NCI-H526 (cell line): Measurements from ENCODE around the gene OR2V1.
A peak's percentile ranks its signal among the peaks of the same experiment; 100 is the strongest.
"Not testable (repeated sequence)": the region's sequence is repeated elsewhere in the genome, so short reads cannot be mapped to it uniquely, and the experiment has no call there.

Source experiments
- DNase-seq, 2 experiments: peaks; one replicate each; lab custom pipeline; 2025; lab: John Stamatoyannopoulos, UW

OR2V1 gene

DNA sequence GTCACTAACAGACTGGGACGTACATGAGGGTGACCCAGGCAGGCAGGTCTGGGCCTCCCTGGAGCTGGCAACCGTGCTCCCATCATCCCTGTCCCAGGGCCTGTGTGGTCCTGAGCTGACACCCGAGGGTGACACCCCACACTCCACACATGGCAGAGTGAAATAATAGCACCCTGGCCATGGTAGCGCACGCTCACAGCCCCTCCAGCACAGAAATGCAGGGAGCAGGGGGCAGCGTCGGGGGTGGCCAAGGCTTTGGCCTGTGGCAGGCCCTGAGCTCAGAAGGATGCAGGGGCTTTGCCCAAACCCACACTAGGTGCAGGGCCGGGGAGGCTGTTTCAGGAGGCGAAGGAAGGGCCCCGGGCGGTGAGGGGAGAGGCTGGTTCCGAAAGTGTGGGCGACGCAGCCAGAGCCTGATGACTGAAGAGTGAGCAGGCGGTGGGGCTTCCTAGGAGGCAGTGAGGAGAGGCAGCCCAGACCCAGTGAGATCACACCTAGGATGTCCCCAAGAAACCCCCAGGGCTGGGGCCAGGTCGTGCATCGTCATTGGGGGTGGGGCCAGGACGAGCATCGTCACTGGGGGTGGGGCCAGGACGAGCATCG, 29.3 kb upstream of the OR2V1 start:
- DNase-seq = peak; percentile 55 to 57

DNA sequence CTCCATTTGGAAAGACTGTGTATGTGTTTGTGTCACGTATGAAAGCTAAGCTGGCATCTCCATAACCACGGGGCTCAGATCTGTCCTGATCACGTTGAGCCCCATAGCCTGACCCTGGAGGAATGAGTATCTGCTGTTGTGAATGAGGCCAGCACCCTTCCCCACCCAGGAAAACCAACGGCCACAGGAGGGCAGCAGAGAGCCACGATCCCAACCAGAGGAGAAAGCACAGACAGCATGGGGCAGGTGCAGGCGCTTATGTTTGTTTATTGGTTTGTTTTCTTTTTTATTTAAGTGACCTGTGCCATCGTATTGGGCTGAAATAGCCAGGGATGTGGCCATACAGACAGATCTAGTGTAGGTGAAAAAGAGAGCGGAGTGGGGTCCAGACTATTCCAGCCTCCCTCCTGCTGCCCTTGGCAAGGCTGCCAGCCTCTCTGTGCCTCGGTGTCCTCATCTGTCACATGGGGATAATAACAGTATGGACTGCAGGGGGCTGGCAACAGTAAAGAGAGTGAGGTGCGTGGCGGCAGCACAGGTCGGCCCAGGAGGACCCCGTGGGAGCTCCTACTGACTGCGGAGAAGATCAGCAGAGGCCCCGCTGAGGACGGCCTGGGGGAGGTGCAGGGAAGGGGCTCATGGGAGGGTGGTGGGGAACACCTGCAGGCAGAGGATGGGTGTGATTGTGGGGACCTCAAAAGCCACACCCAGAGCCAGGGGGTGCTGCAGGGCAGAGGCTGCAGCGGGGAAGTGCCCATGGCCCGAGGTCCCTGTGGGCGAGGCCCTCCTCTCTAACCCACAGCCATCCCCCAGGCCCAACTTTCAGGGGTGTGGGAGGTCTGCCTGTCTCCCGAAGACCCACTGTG, 28.6 kb upstream of the OR2V1 start:
- DNase-seq = peak; percentile 60 to 79

- no peak for DNase-seq
These were observed 27.9 kb upstream of the OR2V1 start for GRCh38 chr5:181158869-181159268.

DNA sequence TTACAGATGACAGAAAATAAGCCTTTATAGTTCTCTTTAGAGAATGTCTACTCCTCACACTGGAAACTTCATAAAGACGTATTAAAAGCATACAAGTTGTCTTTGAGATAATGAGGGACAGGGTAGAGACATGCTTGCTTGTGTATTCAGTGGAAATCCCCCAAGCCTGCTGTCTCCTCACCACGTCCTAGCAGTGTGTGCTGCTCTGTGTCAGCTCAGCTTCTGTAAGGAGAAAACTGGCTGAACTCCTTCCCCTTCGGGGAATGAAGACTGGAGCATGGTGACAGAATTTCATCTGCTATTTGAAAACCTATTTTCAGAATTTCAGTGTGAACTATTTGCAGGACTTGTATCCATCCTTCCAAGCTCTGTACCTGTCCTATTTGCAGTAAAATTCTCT, 25.8 kb upstream of the OR2V1 start:
- DNase-seq = no peak

GRCh38 chr5:181153814-181154213, 22.8 kb upstream of the OR2V1 start:
- no peak for DNase-seq

DNA sequence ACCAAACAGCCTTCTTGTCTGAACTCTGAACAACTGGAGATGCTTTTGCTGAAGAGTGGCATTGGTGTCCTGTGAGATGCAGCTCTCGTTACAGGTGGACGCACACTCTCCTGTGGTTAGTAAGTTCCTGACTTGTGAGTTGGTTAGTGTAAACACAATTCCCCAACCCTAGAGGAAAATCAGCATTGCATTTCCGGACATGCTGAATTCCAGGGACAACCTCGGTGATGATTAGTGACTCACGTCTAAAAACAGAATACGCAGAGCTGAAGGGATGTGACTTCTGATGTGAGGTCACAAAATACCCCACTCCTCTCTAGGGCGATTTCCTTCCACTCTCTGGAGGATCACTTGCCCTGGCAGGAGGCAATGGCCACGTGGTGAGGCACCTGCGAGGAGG, 21.4 kb upstream of the OR2V1 start:
- no peak for DNase-seq

DNA sequence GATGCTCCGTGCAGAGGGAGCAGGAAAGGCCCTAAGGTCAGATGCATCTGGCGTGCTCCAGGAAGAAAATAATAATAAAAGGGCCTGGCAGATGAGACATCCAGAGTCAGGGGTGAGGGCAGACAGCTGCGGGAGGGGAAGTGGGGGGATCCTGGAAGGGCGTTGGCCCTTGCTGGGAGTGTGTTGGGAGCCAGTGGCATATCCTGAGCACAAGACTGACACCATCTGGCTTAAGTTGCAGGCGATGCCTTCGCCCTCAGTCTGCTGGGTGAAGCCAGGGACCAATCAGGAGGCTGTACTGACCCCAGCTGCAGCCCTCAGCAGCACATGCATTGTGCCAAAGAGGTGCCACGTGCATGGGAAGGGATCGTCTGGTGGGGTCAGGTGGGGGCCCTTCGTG, 20.2 kb upstream of the OR2V1 start:
- DNase-seq = no peak

DNA sequence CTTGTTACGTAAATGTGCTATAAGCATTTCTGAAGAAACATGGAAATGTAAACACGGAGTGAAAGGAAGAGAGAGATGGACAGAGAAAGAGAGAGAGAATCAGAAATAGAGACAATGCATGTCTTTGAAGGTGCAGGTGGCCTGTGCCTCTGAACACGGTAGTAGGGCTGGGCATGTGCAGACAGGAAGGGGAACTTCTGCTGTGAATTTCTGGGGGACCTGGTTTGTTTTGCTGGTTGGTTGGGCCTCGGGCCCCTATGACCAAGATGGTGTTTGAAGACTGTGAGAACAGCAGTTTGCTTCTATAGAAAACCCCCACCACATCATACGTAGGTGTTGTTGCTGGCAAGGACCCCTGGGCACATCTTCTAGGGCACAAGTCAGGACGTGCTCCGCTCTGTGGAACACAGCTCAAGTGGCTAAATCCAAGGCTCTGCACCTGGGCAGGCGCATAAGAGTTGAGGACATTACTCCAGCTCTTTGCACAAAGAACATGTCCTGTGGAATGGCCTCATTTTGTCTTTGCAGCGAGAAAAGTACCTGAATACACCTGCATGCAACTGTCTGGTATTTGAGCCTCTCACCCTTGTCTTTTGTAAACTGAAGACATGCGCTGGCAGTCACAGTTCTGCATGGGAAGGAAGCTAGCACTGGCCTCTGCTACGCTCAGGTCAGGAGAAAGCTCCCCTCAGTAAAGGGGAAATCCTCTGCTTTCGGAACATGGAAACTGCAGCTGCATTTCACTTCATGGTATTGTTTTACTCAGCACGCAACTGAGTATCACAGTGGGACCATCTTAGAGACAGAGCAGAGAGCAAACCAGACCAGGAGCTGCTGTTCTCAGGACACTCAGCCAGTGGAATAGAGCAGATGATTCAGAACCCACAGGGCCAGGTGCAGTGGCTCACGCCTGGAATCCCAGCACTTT, 19.1 kb upstream of the OR2V1 start:
- no peak for DNase-seq

GRCh38 chr5:181149355-181149754, 18.4 kb upstream of the OR2V1 start:
- DNase-seq = no peak

GRCh38 chr5:181146927-181147636, 16.1 kb upstream of the OR2V1 start, which contains the start of gene OR2V2:
TSS of gene OR2V2 (plus strand) at chr5:181147586. CDS start at chr5:181154943, 7,357 bp downstream.
- DNase-seq = not testable (repeated sequence)

GRCh38 chr5:181145133-181145532, 14.2 kb upstream of the OR2V1 start:
- DNase-seq = no peak

DNA sequence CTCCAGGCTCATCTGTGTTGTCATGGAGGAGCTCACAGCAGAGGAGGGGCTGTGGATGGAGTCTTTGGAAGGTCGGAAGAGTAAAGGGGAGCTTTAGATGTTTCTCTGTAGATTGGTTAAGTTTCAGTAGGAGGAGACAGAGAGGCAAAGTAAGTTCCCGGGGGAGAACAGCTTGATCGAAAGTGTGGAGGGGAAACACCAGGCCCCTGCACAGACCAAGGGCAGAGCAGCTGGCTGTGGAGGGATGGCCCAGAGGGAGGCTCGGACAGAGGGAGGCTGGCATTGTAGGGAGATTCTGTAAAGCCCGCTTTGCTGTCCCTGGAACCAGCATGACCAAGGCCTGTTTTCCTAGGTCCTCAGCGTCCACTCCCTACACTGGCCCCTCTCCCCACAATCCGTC, 11.1 kb upstream of the OR2V1 start:
- no peak for DNase-seq

- no peak for DNase-seq
These were observed 9.8 kb upstream of the OR2V1 start for GRCh38 chr5:181140766-181141165.

DNA sequence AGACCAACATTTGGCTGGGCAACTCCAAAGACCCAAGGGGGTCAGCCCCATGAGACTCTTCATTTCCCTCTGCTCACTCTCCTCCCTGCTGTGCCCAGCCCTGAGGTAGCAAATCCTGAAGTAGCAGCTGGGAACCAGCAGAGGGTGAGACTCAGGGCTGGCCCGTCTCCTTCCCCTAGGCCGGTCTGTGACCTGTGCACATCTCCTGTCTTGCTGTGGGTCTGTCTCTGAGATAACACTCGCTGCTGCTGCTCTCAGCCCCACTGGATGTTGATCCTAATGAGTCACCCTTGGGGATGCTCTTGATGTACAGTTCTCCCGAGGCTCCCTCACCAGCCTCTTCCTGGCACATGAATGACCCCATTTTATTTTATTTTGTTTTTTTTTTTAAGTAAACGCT, 7.3 kb upstream of the OR2V1 start:
- DNase-seq = no peak

- DNase-seq = no peak
These were observed 5.5 kb upstream of the OR2V1 start for GRCh38 chr5:181136361-181136955.

GRCh38 chr5:181134259-181134658, 3.3 kb upstream of the OR2V1 start:
- DNase-seq = no peak

DNA sequence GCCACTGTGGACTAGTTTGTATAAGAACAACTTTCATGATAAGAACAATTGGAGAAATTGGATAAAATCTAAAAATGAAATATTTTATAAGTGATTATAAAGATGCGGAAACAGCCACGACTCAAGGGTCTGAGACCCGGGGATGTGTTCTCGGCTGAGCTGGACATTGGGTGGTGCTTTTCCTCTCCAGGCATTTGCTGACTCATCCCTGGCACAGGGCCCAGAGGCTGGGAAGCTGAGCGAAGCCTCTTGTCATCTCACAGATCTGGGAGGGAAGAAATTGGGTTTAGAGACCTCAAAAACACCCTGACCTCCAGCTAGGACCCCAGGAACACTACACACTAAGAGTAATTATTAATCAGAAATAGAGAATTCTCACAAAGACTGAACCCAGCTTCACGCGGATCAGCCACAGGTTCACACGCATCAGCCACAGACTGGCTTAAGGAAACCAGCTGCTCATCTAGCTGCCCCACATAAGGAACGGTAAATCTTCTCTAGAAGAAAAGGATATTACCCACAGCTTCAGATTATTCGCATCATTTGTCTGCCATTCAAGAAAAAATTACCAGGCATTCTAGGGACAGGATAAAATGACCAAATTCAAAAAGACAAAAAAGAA, 2.8 kb upstream of the OR2V1 start:
- no peak for DNase-seq

- DNase-seq = no peak
These were observed 2.1 kb upstream of the OR2V1 start for GRCh38 chr5:181133083-181133482.

GRCh38 chr5:181131514-181131913, 545 bp upstream of the OR2V1 start:
- DNase-seq = no peak

DNA sequence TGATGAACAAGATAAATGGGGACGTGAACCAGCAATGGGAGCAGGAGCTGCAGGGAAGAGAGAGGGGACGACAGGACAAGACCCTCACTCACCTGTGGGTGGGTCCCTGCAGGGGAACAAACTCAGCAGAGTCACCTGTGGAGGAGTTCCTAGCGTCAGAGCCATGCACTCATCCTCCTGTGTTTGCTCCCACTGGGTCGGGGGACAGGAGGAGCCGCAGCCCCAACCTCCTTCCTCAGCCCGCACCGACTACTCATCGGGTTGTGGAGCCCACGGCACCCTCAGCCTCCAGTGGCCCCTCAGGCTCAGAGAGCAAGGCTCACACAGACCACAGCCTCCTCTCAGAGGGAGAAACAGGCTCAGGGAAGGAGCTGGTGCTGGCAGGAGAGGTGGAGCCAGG, 888 bp downstream of the OR2V1 start:
- DNase-seq = not testable (repeated sequence)

- no peak for DNase-seq
These were observed 1.4 kb downstream of the OR2V1 start for GRCh38 chr5:181129601-181130000.
